ENCODE data around the gene CNBP.
"Not testable (repeated sequence)": the region's sequence is repeated elsewhere in the genome, so short reads cannot be mapped to it uniquely, and the experiment has no call there.

- not testable (repeated sequence) for TF ChIP-seq POLR2A, CTCF (IDR thresholded peaks at IDR 0.05)
Observed at GRCh38 chr3:129224387-129224786, 40.7 kb upstream of the CNBP start.
